NK-92 treated with Interleukin-12 subunit alpha and Interleukin-12 subunit beta, amount 100 ng/mL, for 24 hours (cell line): ENCODE data around the gene FARS2.

Source experiments
- DNase-seq: peaks from one replicate; lab custom pipeline; 2025; lab: John Stamatoyannopoulos, UW

FARS2 gene

DNA sequence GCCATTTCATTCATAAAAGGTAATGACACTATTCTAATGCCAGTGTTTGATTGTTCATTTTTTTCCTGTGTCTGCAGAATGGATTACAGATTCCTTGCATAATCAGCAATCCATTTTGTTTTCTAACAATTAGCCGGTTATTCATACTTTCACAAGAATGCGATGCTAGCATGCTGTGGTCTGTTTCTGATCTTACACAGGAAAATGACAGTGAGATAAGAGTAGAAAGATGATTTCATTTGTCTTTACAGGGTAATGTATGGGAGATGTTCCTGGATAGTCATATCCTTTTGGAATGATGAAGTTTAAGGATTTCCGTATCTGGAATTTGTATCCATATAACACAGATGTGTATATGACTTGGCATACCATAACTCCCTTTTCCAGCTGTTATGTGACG lies 207.3 kb downstream of the FARS2 start:
- no peak for DNase-seq

DNA sequence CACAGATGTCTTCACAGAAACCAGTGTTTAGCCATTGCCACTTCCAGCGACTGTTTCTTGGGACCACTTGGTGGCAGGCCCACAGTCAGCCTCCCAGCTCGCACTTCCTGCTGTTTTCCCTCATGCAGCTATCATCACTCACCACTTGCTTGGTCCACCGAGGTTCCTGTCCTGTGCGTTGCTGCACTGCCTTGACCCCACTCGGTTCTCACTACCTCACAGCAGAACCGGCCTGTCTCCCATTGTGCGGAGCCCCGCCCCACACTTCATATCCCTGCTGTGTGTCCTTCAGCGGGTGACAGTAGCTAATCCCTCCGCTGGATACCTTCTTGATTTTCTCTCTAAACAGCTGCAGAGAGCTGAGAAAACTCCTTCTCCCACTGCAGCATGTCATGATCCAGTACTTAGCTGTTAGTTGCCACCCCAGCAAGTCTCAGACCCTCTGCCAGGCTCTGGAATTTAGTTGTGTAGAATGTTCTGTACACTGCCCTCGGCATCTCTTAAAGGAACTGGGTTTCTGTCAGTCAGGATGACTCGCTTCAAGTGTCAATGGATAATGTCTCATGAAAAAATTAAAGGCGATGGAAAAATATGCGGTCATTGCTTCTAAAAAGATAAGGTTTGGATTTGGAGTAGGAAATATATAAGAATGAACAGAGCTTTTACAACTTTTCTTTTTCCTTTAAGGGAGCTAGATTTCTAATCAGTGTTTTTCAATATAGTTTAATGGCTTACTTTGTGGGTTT lies 208.0 kb downstream of the FARS2 start:
- DNase-seq, result no peak

DNA sequence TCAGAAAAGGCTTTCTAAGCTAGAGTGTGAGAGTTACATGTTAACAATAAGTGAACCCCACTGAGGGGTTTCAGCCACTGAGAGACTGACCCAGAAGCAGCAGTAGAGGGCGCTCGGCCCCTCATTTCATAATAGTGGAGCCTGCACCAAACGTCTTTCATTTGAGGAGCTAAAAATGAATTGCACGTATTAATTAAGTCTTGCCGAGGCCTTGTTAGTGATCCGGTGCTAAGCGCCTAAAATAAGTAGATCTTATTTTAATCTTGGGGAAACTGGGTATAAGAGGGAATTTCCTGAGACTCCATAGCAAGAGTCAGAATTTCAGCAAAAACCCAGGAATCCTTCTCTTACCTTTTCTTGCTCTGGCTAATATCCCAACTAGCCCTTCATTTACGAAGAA lies 209.7 kb downstream of the FARS2 start:
- DNase-seq, result peak; percentile 12

DNA sequence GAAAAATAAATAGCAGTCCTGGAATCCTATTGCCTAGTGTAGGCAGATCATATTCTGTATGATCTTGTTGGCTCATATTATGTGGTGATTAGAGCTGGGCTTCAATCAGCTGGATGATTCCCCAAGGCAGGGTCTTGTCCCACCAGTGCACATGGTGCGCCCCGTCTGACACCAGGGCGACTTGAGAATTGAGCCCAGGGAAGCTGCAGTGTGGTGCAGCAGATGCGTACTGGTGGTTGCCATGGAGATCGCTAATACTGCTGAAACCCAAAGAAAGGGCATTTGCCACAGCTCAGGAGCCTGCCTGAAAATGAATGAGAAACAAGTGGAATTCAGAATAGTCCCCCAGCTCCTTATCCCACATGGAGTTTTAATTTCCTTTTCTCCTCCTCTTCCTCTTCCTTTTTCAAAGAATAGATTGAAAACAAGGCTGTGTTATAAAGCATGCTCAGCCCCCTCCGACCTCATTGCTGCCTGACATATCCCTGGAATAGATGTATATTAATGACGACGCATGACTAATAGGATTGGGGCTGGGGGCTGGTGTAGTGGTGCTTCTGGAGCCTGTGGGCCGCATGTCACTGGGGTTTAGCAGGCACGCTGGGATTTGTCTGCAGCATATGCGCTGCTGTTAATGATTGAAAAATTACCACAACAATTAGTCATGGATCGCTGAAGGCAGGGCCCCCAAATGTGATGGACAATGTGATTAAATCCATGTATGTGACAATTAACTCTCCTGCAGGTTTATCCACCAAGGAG lies 210.5 kb downstream of the FARS2 start:
- DNase-seq, result no peak

DNA sequence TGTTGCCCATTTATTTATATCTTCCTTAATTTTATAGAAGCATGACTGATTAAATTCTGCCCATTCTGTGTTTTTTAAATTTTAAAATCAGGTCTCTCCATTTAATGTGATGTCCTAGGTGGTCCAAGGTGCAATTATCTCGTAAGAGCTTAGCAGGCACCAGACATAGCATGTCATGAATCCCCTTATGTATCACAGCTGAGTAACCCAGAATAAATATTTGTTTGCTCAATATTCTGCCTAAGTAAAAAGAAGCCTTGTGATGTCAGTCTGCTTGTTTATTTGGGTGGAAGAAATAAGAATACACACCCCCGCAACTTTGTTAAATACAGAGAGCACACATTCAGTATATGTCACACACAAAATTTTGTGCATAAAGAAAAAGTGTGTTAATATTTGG lies 211.3 kb downstream of the FARS2 start:
- no peak for DNase-seq

DNA sequence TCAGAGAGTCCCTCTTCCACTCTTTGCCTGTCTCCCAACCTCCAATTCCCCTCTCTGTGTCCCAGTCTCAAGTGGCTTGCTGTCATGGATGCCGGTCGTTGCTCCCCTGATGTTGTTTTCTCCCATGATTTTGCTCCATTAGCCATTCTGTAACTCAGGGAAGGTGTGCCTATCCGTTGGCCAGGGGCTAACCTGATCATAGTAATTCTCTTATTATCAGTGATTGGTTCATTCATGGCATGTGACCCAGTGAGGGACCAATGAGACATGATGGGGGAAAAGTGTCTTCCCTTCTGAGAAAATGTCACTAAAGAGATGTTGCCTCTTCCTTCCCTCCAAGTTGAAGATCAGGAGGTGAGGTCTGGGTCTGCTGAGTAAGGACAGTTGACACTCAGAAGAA lies 214.5 kb downstream of the FARS2 start:
- no peak for DNase-seq

DNA sequence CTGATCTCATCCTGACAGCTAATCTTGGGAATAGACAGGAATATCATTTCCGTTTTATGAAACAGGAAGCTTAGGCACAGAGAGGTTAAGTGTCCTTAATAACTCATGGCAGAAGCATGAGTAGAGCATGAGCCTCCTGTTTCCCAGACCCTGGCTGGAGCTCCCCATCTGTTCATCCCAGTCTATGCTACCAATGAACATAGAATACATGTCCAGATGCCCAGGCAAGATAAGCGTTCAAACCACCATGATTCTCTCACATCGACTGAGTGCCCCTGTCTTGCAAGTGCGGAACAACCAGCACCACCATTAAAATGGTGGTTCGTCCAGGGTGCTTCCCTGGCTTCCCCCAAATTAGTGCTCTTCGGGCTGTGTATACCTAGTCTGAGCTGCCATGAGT lies 217.1 kb downstream of the FARS2 start:
- DNase-seq, result no peak

DNA sequence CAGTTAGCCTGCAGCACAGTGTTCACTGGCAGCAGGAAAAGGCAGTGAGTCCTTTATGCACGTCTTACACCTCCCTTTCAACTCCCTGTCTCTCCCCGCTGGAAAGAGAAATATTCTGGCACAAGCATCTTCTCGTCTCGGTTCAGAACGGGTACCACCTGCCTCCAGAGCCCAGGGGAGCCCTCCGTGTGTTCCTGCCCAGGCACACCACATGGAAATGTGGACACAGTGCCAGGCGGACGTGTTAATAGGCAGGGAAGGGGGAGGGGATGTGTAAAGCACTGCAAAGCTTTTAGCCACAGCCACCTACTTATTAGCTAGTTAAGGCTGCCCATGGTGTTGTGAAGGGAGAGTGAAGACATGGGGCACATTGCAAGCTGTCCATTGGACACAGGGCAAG lies 219.7 kb downstream of the FARS2 start:
- DNase-seq, result no peak

DNA sequence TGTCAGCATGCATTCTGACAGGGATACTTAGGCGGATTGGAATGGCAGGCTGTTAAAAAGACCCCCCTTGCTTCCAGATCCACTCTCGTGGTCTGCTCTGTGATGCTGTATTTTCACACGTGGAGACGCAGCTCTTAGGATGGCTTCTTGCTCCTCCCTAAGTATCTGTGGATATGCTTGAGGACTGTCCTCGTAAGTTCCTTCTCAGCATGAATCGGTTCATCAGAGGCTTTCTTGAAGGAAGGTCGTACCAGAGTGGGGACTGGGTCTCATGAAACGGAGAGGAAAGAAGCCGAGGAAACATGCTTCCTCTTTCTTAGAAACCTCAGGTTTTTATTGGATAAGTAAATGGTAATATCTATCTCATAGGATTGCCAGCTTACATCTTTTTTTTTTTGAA lies 220.4 kb downstream of the FARS2 start:
- DNase-seq, result no peak

DNA sequence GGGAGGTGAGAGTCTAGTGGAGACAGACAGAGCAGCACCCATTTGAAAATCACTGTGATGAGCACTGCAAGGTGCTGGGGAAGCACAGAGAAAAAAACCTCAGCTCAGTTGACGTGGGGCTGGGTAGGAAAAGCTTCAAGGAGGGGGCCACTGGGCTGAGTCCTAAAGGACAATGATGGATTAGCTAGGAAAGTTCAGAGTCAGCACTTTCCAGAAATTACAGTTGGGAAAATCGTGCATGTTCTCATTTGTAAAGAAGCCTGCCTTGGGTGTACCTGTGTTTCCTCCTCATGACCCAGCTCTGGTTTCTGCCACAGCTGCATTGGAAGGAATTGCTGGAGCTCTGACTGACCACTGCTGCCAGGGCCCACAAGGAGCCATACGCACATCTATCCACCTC lies 221.3 kb downstream of the FARS2 start:
- DNase-seq, result no peak

DNA sequence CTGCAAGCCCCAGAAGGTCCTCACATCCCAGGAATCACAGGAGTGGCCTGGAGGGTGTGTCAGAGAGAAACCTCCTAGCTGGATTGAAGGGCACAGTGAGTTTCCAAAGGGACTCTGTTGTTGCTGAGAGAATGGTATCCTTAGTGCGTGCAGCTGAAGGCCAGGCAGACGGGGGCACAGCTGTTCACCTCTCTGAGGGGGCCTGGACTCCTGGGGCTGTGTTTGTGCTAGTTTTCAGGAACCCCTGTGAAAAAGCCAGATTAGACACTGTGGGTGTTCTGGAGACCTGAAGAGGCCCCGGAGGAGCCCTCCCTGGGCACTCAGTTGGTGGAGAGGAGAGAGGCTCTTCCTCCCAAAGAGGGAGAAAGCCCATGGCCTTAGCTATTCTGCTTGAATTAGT lies 223.4 kb downstream of the FARS2 start:
- no peak for DNase-seq

DNA sequence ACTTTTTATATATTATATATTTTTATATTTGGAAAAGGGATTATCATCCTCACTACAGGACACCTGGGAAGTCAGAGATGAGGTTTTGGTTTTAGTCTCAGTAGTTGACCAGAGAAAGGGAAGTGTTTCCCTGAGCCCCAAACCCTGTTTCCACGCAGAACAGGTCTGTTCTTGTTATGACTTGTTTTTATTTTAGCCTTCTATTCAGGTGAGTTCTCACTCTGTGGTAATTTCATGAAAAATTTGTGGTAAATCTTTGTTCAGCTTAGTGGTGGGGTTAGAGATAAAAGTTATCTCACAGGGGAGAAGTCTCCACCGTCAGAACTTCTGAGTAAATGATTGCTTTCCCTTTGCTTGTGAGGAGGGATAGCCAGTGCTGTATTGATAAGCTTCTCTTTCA lies 224.9 kb downstream of the FARS2 start:
- DNase-seq, result no peak

DNA sequence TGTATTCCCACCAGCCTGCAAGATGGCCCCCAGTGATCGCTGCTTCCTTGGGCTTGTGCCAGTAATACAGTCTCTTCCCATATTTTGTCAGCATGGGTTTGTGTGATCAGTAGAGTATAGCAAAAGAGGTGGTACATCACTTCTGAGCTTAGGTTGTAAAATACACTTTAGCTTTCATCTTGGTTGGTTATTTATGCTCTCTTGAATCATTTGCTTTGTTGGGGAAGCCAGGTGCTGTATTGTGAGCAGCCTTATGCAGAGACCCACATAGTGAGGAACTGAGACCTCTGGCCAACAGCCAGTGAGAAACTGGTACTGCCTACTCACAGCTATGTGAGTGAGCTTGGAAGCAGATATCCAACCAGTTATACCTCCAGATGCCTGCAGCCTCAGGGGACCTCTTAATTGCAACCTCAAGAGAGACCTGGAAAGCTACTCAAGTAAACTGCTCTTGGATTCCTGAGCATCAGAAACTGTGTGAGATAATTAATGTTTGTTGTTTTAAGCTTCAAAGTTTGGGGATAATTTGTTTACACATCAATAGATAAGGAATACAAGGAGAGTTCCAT lies 229.3 kb downstream of the FARS2 start:
- DNase-seq, result no peak

DNA sequence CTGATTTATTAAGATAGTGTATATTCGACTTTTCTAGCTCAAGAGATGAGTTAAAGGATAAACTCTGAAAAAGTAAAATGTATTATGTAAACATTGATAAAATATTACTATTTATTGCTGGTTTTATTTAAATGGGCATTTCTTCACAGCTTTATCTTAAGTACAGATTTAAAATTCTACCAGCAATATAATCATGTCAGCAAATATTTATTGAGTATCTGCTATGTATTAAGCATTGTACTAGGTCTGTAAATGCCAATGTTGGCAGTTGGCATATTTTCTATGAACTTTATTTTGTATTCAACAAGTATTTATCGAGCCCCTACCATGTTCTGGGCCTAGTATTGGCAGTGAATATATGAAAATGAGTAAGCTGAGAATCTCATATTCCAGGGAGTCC lies 231.0 kb downstream of the FARS2 start:
- DNase-seq, result no peak

DNA sequence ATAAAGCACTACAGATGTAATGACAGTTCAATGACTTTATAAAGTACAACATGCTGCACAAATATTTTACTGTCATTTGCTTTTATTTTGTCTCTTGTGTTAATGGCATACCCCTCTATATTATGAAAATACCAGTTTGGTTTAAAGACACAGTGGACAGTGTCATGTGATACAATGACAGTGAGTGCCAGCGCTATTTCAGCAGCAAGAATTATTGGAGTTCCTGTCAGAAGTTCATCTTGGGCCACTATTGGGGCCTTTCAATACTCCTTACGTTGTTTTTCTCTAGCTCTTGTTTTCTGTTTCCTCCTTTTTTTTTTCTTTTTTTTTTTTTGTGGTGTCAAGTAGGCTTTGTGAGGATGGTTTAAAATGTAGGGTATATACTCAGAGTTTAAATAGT lies 232.5 kb downstream of the FARS2 start:
- no peak for DNase-seq

DNA sequence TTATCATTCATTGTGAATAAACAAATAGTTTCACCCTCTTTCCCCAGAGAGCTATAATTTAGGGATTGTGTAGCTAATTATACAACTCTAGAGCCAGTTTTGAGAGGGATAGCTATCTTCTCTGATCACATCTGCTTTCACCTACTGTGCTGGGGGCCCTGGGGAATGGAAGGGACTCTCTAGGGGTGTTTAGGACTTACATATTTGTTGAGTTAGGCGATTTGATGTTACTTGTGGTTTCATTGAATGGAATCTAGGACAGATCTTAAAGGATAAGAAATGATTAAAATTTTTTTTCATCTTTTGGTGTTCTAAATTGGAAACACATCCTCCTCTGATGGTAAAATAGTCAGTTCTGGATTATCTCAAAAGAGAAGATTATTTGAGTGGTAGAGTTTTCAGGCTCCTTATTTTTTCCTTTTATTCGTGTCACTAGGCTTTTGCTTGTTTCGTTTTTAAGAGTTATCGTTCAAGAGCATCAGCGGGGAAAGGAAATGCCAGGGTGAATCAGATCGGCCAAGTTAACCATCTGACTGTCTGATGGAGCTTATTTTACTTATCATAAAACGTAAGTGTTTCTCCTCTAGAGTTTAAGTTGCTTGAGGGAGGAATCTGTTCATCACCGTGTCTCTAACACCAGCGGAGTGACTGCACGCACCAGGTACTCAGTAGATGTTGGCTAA lies 236.7 kb downstream of the FARS2 start:
- DNase-seq, result no peak

DNA sequence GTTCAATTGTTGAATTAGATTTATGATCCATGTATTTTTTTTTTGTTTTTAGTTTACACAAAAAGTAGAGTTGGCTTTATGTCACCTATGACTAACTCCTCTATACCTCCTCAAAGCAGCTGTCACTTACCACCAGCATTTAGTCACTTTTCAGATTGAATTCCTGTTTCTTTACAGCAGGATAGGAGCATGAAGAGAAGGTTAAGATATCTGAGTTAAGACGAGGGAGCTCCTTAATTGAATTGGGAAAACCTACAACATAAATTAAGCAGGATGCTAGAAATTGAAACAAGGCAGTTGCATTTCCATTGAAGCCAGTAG lies 237.2 kb downstream of the FARS2 start:
- DNase-seq, result no peak

DNA sequence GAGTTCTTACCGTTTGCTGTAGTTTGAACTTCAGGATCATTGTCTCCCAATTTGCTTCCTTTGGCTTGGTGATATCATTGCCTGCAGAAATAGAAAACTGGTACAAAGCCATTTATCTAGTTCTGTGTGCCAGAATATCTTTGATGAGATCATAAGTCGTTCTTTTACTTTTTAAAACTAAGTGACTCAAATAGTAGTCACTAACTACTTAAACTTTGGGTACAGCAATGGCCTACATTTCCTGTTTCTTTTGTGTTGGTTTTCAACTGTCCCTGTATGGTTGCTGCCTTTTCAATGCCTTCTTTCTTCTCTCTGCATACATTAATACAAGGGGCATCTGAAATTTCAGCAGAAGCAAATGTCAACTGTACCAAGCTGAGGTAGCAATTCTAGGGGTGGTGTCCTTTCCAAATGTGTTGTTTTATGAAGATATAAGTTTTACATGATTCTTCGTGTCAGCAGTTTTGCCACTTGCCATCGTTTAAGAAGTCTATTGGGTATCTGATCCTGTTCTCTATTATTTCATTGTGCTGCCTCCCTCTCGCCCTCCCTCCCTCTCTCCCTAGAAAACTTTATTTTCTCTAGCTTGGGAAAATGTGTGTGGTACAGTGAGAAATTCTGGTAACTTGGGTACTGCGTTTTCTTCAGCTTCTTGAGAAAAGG lies 238.5 kb downstream of the FARS2 start:
- DNase-seq, result no peak

DNA sequence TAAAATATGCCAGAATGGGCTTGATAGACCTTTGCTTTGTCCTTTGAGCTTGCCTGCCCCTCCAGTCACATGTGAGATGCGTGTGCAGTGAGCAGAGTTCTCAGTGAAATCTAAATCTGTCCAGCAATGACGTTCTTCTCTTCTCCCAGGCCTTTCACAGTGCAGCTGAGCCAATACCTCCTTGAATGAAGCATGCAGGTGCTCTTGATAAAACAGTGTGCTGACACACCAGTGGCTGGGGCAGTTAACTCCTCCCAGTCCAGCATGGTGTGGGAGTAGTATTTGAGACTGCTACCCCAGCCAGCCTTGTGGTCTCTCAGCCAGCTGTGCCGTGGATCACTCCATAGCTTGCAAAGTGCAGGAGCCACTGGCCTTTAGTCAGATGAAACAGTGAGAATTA lies 240.5 kb downstream of the FARS2 start:
- DNase-seq, result no peak

DNA sequence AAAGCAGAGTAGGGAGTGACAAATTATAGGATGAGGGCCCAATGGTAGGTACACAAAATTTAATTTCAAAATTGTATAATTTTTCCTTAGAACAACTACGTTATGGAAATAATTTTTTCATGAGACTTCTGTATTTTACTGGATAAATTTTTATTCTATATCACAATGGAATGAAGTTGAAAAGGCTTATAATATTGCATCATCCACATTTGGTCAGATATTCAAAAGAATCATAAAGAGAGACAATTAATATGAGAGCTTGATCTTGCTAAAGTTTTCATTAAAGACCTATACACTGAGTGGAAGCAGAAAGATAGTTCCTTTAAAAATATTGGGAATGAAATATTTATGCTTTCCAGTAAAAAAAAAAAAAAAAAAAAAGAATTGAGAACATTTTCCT lies 242.8 kb downstream of the FARS2 start:
- no peak for DNase-seq

DNA sequence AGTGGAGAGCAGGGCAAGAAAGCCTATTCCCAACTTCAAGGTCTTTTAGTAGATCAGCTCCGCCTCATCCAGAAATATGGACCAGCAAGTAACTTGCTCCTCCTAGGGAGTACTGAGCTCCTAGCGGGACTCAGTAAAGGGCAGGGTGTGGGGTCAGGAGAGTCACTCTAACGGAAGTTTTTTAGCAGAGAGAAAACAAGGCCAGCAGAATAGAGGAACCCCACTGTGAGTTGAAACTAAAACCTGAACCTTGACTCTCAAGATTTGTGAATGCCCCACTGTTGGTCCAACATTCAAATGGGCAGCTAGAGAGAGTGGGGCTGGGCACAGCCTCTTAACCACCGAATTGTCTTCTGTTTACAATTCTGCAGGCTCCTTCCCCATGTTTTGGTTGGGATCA lies 244.8 kb downstream of the FARS2 start:
- no peak for DNase-seq

DNA sequence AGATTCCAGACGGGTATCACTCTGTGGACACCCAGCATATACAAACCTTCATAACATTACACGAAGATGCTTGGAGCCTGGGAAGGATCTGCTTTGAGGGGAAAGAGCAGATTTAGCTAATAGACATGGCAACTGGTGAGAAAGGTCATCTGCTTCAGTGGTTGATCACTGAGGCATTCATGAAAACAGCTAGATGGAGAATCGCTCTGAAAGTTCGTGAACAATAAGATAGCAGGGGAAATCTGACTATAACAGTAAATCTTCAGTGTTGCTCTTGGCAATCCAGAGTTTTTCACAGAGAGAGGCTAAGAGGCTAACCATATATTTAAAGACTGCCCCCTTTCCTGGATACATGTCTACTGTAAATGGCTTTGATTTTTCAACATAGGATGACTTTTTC lies 245.3 kb downstream of the FARS2 start:
- DNase-seq, result no peak
